Activated naive CD4-positive, alpha-beta T cell treated with anti-CD3 and anti-CD28 coated beads, Interleukin-2, amount 50 U/mL, for 16 hours (primary cell): ENCODE measurements around the gene ATP2A3.
A peak's percentile ranks its signal among the peaks of the same experiment; 100 is the strongest.

Experiments used
- DNase-seq: peaks from one replicate; pipeline ENCODE4 v3.0.0-alpha.2; 2020

The ATP2A3 gene

GRCh38 chr17:3906881-3907280 lies 57.4 kb downstream of the ATP2A3 start:
- no peak for DNase-seq

- DNase-seq, result no peak
Measured at GRCh38 chr17:3905017-3905520, 59.2 kb downstream of the ATP2A3 start.

GRCh38 chr17:3904501-3904900 lies 59.7 kb downstream of the ATP2A3 start:
- no peak for DNase-seq

GRCh38 chr17:3903881-3904290 lies 60.4 kb downstream of the ATP2A3 start:
- DNase-seq, result no peak

- DNase-seq, result no peak
Measured at GRCh38 chr17:3903051-3903825, 61.0 kb downstream of the ATP2A3 start.

DNA sequence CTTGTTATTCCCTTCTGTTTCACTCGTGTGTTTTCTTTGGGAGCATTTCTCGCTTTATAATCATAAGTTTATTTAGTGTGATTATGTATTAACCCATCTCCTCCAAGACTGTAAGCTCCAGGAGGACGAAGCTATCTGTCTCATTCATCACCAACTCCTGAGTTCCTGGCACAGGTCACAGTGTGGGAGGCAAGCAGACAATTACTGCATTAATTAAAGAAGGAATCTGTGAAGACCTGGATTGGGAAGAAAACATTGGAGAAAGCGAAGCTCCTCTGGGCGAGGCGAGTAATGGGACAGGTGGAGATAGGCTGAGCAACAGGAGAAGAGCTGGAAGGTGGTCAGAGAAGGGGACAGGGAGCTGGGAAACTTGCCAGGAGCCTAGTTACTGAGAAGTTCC lies 63.6 kb downstream of the ATP2A3 start:
- DNase-seq, result no peak

DNA sequence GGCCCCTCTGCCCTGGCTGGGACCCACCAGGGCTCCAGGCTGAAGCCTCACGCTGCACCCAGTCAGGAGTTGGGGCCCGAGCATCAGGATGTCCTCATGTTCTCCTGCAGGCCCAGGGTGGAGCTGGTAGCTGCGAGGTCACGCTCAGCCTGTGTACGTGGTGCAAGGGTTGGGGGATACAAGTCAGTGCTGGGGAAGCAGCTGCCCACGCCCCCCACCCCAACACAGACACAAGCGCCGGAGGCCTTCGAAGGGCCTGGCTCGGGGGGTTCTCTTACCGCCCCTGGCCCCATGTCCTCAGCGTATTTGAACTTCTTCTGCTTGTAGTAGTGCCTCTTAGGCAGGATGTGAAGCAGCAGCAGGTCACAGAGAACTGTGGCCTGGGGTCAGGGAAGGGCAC lies 66.5 kb downstream of the ATP2A3 start:
- no peak for DNase-seq

DNA sequence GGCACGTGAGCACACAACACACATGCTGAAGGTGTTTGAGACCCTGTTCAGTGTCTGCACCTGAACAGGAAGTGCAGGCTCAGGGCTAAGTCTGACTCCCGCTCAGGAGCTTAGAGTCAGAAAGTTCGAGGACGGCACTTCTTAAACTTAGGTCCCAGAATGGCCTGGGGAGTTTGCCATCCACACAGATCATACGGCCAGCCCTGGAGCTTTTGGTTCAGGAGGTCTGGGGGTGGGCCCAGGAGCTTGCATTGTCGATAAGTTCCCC lies 67.3 kb downstream of the ATP2A3 start:
- DNase-seq, result no peak

- DNase-seq, result no peak
Measured at GRCh38 chr17:3896108-3896967, 67.9 kb downstream of the ATP2A3 start.

DNA sequence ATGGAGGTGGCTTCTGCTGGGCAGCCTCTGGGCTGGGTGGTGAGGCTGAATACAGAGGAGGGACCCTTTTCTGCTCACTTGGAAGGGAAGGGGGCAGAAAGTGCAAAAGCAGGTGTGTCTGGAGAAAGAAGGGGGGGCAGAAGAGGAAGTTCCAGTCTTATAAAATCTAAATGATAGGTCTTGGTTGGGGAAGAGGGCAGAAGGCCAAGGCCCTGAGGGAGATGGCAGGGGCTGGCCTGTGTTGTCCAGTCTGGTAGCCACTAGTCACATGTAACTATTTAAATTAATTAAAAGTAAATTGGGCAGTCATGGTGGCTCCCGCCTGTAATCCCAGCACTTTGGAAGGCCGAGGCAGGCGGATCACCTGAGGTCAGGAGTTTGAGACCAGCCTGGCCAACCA lies 68.9 kb downstream of the ATP2A3 start:
- DNase-seq, result no peak

GRCh38 chr17:3894911-3895343 lies 69.3 kb downstream of the ATP2A3 start:
- no peak for DNase-seq

DNA sequence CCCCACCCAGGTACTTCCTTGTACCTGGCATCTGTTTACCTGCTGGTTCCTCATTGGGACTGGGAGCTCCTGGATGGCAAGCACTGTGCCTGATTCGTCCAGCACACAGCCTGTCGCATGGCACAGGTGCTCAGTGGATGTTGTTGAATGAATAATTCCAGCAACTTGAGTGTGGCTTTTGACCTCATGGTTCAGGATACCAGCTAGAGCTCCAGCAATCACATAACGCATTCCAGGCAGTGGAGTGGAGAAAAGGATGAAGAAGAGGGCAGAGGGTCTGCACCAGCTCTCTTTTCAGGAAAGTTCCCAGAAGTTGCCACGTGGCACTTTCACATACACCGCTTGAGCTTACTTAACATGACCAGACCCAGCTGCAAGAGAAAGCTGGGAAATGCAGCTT lies 70.0 kb downstream of the ATP2A3 start:
- no peak for DNase-seq

DNA sequence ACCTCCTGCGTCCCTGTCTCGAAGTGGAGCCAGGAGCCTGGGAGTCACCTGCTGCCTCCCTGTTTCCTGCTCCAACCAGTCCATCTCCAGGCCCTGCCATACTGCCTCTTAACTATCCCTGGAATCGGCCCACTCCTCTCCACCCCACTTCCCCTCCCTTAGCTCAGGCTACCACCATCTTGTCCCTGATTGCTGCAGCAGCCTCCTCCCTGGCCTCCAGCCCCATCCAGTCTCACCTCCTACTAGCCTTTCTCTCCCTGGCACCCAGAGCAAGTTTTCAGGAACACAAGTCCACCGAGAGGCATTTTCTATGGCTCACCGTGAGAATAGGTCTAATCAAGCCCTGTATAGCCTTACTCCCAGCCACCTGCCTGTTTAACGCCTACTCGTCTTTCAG lies 70.5 kb downstream of the ATP2A3 start:
- no peak for DNase-seq

DNA sequence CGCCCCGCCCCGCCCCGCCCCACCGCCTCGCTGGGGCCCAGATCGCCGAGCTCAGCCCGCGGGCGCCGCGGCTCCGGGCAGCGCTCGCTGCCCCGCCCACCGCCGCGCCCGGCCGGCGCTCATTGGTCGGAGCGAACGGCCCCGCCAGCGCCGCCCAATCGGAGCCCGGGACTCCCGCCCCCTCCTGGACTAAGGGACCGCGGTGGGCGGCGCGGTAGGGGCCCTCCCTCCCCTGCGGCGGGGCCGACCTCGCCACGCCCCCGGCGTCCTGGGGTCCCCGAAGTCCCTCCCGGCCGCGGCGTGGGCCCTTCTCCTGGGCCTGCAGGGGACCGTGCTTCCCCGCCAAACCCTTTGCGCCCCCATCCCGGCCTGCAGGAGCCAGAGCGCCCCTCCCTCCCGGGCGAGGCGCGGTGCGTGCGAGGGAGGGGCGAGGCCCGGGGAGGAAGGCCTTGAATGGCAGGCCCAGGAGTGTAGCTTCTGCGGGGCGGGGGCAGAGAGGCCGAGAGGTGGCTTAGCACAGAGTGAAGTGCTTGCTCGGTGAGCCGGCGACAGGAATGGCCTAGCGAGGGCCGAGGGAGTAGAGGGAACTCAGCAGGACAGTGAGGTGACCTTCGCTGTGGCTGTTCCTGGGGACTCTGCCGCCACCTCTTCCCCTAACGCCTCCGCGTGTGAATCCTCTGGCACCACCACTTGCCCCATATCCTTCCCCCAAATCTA lies 71.1 kb downstream of the ATP2A3 start, which contains the start of gene CAMKK1:
Gene CAMKK1, minus strand, starts transcription at position 51 of the 717 bp plus-strand sequence. CDS start 7,366 bp downstream, outside the sequence.
- DNase-seq, result peak; percentile 90

DNA sequence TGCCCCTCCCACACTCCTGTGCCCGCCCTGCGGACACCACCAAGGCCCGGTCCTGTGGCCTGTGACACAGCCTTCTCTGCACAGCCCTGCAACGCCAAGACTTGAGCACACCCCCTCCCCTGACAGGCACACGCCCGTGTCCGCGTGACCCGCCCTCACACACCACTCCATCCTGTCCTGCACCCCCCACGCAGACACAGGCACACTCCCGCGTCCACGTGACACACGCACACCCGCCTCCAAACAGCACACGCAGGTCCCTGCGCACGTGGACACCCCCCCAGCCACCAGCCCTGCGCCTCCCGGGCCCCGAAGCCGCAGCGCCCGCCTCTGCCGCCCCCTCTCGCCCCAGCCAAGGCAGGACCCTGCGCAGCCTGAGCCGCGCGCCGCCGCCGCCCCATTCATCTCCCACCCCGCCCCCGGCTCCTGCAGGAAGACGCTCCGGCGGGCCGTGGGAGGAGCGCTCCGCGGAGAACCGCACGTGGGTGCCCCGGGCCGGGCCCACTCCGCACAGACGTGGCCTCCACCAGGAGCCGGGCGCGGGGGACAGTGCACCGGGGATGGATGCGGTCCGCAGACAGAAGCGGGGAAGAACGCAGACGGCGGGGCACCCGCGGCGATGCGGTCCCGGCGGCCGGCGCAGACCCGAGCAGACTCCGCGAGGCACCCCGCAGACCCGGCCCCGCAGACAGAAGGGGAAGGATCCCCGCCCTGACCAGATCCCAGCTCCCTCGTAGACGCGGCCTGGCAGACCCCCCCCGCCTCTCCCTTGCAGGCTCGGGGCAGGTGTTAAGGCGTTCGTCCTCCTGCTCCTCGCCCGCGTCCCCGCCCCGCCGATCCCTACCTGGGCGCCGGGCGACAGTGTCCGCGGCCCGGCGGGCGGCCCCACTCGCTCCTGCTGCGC lies 71.9 kb downstream of the ATP2A3 start:
- DNase-seq, result peak; percentile 69

DNA sequence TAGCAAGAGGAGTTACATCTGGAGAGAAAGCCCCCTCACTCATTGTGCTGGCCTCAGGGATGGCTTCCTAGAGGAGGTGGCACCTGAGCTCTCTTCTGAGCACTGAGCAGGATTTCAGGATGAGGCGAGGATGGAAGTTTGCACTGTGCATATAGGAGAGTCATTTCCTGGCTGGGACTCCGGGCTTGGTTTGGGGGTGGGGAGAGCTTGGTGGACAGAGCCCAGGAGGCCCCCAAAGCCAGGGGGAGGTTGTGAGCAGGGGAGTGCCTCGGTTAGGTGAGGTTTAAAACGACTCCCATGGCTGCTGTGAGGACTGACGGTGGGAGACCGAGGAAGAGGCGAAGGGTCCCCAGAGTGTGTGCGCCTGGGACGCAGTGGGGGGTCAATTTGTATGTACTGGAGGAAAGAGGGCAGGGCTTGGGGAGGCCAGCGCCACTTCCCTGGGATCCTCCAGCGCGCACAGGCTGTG lies 72.6 kb downstream of the ATP2A3 start:
- no peak for DNase-seq

DNA sequence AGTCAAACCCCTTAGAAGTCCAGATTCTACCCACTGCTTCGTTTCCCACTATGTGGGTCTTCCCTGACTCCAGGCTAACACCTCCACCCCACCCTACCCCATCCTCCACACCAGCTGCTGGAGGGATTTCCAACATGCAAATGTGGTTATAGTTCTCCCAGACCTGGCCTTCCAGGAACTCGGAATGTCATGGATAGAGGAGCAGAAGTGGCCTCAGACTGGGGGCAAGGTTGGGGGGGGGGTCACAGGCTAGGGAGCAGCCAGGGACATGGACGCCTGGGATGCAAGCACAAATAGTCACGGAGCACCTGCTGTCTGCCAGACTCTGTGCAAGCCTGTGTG lies 73.4 kb downstream of the ATP2A3 start:
- no peak for DNase-seq

DNA sequence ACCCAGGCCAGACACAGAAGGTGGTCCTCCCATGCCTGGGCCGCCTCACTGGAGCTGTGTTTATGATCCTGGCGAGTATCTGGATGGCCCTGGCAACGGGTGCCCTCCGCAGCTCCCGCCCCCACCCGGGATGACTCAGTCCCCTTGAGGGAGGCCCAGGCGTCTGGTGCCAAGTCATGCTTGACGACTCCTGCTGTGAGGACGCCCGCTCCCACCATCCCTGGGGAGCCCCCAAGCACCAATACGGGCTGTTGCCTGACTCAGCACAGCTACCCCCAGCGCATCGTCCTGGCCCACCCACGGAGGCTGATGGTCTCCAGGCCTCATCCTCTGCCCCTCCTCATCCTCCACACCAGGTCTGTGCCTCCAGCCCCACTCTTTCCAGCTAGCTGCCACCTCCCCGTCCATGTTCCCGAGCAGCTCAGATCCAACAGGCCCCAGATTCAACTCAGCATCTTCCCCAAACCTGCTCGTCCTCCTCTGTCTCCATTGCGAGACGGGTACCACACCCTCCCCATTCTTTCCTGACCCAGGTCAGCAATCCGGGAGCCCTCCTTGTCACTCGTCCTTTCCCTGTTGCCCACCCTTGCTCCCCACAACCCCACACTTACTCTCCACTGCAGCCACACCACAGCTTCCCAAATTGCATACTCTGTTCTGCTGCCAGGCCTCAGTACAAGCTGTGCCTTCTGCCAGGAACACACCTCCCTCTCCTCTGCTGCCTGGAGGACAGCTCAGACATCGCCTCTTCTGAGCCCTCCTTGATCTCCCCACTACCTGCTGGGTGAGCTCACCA lies 74.0 kb downstream of the ATP2A3 start:
- DNase-seq, result peak; percentile 37

DNA sequence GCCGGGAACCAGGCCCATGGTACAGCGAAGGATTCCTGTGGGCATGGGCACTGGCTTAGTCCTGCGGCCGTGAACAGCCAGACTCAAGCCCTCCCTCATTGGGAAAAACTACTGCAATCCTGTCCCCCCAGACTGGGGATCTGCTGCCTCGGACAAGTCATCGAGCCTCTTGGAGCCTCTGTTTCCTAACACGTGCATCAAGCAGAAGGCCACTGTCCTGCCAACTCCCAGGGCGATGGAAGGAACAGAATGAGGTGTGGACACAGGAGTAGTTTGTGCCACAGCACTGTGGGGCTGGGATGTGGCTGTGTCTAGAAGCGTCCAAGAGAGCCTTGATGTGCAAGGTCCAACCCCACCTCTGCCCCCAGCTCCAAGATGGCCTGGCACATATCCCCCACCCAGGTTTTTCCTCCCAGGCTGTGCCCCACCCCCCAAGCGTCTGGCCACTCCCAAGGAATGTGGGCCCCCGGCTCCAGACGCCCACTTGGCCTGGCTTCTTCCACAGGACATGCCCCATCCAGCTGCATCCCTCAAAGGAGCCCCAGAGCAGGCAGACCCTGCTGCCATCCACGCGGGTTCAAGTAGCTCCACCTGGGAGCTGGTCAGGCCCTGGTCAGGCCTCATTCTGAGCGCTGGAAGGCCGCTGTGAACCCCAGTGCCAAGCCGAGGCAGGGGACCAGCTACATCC lies 74.8 kb downstream of the ATP2A3 start:
- DNase-seq, result no peak

DNA sequence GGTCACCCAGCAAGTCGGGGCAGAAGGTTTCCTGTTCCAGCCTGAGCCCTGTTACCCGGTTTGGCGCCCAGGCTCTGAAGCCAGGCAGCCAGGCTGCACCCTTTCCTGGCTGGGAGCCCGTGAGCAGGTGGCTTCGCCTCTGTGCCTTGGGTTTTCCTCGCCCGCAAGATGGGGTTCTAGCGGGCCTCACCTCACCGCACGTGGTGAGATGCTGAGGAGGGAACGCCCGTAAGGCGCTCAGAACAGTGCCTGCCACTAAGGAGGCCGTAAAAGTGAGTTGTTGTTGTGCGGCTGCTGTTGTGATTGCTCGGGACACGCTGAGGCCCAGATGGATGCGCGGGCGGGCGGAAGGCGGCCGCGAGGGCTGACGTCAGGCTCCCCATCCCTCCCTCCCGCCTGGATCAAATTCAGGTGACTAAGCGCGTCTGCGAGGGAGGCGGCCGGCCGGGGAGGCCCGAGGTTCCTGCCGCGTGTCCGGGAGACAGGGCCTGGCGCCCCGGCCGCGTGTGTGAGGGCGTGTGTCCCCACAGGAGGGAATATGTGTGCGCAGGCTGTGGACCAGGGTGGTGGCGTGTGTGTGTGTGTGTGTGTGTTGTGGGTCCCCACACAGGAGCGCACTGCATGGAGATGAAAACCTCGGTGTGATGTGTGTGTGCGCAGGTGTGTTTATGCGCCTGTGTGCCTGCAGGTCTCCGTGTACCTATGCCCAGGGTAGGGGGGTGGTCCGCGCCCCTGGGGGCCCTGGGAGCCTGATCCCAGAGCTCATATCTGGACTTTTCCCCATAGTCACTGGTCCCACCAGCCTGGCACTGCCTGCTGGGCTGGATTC lies 75.7 kb downstream of the ATP2A3 start:
- DNase-seq, result no peak
